Measurements from ENCODE around the gene COPB2.

- TF ChIP-seq CTCF (IDR thresholded peaks at IDR 0.05) (no peak), POLR2A (IDR thresholded peaks at IDR 0.05) (no peak)
These were observed 75.5 kb downstream of the COPB2 start for GRCh38 chr3:139313921-139314320.
